HL-60 (cell line): Measurements from ENCODE around the gene APOD.

Experiments
- DNase-seq, 2 experiments: peaks; one replicate each; pipeline ENCODE4 v3.0.0-alpha.2; 2010 to 2020; ENCODE audit warnings: low read depth in 1 of 2, low spot score in 1 of 2
- H3K27ac ChIP-seq: fragments of 250-450 bp; sonication (Bioruptor Pico); replicated peaks from 2 replicates; pipeline ENCODE4 v1.5.1; 2020; ENCODE audit warnings: mild to moderate bottlenecking, moderate library complexity
- H3K27me3 ChIP-seq: fragments of 250-450 bp; sonication (Bioruptor Pico); 2 replicates; pipeline ENCODE4 v1.5.1; 2021; ENCODE audit warnings: mild to moderate bottlenecking, moderate library complexity; ENCODE audit not compliant: insufficient read depth, poor library complexity, severe bottlenecking
- H3K4me3 ChIP-seq: replicated peaks from 2 replicates; pipeline ENCODE4 v1.5.1; 2011; ENCODE audit warnings: mild to moderate bottlenecking, control low read depth, low read length; ENCODE audit not compliant: insufficient read depth
- GABPA ChIP-seq: IDR thresholded peaks from 2 replicates; pipeline ENCODE4 v1.6.1; 2012; ENCODE audit warnings: low read depth
- POLR2AphosphoS5 ChIP-seq: IDR thresholded peaks from 2 replicates; pipeline ENCODE4 v1.6.1; 2012; ENCODE audit warnings: low read depth
- SPI1 ChIP-seq: IDR thresholded peaks from 2 replicates; pipeline ENCODE4 v1.6.1; 2012; ENCODE audit warnings: low read depth, mild to moderate bottlenecking, borderline replicate concordance
- TF ChIP-seq, protein P1 (sequence below): IDR thresholded peaks from one replicate; pipeline ENCODE4 v1.5.1; 2011; ENCODE audit warnings: low read length, control low read depth, inconsistent platforms; ENCODE audit not compliant: insufficient read depth
- TF ChIP-seq, protein P2 (sequence below): IDR thresholded peaks from 2 replicates; pipeline ENCODE4 v1.6.1; 2012; ENCODE audit warnings: low read depth; ENCODE audit not compliant: insufficient replicate concordance

Gene APOD

DNA sequence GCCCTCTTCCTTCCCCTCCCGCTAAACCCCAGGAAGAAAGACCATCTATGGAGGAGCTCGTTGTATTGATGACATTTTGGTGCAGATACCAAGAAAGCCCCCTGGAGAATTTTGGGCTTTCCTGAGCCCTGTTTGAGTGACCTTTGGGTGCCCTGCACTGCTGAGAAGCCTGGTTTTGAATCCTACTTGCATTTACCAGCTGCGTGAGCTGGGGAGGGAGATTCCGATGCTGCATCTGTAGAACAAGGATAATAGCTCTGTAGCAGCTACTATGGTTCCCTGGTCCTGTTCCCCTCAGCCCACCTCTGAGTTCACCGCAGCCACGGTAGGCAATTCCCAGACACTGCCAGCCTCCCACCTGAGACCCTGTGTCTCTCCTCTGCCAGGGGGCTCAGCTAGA lies 5.2 kb downstream of the APOD start:
- H3K27me3 ChIP-seq: peaks cover 19% of the 10 kb centered on the region

DNA sequence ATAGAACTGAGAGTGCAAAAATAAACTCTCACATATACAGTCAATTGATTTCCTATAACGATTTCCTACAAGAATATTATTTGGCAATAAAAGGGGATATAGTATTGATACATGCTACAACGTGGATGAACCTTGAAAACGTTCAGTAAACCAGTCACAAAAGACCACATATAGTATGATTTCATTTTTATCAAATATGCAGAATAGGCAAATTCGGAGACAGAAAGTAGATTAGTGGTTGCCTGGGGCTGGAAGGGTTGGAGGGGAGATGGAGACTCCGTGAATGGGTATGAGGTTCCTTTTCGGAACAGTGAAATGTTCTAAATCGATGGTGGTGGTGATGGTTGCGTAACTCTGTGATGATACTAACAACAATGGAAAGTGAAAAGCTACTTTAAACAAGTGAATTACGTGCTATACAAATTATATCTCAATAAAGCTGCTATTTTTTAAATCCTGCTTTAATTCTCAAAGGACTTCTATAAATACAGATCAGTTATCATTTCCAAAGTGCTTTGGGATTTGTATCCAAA lies 6.0 kb downstream of the APOD start:
- TF ChIP-seq POLR2AphosphoS5 (no peak), SPI1 (no peak), GABPA (no peak)
- TF ChIP-seq, protein P1, sequence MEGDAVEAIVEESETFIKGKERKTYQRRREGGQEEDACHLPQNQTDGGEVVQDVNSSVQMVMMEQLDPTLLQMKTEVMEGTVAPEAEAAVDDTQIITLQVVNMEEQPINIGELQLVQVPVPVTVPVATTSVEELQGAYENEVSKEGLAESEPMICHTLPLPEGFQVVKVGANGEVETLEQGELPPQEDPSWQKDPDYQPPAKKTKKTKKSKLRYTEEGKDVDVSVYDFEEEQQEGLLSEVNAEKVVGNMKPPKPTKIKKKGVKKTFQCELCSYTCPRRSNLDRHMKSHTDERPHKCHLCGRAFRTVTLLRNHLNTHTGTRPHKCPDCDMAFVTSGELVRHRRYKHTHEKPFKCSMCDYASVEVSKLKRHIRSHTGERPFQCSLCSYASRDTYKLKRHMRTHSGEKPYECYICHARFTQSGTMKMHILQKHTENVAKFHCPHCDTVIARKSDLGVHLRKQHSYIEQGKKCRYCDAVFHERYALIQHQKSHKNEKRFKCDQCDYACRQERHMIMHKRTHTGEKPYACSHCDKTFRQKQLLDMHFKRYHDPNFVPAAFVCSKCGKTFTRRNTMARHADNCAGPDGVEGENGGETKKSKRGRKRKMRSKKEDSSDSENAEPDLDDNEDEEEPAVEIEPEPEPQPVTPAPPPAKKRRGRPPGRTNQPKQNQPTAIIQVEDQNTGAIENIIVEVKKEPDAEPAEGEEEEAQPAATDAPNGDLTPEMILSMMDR: no peak
- TF ChIP-seq, protein P2, sequence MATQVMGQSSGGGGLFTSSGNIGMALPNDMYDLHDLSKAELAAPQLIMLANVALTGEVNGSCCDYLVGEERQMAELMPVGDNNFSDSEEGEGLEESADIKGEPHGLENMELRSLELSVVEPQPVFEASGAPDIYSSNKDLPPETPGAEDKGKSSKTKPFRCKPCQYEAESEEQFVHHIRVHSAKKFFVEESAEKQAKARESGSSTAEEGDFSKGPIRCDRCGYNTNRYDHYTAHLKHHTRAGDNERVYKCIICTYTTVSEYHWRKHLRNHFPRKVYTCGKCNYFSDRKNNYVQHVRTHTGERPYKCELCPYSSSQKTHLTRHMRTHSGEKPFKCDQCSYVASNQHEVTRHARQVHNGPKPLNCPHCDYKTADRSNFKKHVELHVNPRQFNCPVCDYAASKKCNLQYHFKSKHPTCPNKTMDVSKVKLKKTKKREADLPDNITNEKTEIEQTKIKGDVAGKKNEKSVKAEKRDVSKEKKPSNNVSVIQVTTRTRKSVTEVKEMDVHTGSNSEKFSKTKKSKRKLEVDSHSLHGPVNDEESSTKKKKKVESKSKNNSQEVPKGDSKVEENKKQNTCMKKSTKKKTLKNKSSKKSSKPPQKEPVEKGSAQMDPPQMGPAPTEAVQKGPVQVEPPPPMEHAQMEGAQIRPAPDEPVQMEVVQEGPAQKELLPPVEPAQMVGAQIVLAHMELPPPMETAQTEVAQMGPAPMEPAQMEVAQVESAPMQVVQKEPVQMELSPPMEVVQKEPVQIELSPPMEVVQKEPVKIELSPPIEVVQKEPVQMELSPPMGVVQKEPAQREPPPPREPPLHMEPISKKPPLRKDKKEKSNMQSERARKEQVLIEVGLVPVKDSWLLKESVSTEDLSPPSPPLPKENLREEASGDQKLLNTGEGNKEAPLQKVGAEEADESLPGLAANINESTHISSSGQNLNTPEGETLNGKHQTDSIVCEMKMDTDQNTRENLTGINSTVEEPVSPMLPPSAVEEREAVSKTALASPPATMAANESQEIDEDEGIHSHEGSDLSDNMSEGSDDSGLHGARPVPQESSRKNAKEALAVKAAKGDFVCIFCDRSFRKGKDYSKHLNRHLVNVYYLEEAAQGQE: no peak
- Histone ChIP-seq H3K27me3 (peaks cover 16% of the 10 kb centered on the region), H3K27ac (no peak overlapping the region), H3K4me3 (no peak overlapping the region)
- DNase-seq: no peak

More for the DNA sequence above, 5.2 kb downstream of the APOD start:
- Histone ChIP-seq H3K4me3 (no peak overlapping the region), H3K27ac (no peak overlapping the region)
- DNase-seq: no peak
- TF ChIP-seq GABPA (no peak), POLR2AphosphoS5 (no peak), SPI1 (no peak)
- TF ChIP-seq, protein P1: no peak
- TF ChIP-seq, protein P2: no peak

DNA sequence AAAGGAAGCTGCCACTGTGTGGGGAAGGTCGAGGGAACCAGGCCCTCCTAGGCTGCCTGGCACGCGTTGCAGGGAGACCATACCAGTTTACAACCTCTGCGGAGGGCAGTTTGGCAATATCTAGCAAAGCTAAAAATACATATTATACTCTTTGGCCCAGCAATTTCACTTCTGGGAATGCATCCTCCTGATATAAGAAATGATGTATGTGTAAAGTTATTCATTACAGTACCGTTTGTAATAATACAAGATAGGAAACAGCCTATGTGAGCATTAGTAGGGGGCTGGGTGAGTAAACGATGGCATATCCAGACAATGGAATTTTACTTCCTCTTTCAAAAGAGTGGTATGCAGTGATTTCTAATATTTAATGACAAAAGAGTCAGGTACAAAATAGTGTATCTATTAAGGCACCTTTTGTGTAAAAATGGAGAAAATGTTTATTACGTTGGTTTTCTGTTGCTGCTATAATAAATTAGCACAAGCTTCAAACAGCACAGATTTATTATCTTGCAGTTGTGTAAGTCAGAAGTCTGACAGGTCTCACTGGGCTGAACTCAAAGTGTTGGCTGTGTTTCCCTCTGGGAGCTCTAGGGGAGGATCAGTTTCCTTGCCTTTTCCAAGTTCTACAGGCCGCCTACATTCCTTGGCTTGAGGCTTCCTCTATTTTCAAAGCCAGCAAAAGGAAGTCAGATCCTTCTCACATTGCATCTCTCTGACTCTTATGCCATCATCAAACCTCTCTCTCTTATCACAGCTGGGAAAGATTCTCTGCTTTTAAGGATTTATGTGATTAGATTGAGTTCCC lies 9.0 kb downstream of the APOD start:
- Histone ChIP-seq H3K27me3 (peaks cover 12% of the 10 kb centered on the region), H3K27ac (no peak overlapping the region), H3K4me3 (no peak overlapping the region)
- DNase-seq: no peak
- no peak for TF ChIP-seq POLR2AphosphoS5
- TF ChIP-seq GABPA: no peak
- TF ChIP-seq, protein P2: no peak
- TF ChIP-seq, protein P1: no peak
- no peak for TF ChIP-seq SPI1
